ENCODE measurements around the gene ASZ1. TPM values are rescaled to one million over a fixed set of nuclear protein-coding genes. Genes with fewer than 3 reads are reported as not detected.

ASZ1 gene
- total RNA-seq, 1 experiment from 2014 or later, result not detected

GRCh38 chr7:117408831-117409230 lies 18.5 kb downstream of the ASZ1 start:
- in situ Hi-C loops (cut with HindIII; ENCODE audit: low pct_unique_long_range_greater_than_20kb, low sequenced_read_pairs), result no loop called here
- BruUV-seq (replicated peaks), result no TSS peak
- no peak for DNase-seq (ENCODE audit: low read depth, low spot score)
- TF ChIP-seq, protein P1, sequence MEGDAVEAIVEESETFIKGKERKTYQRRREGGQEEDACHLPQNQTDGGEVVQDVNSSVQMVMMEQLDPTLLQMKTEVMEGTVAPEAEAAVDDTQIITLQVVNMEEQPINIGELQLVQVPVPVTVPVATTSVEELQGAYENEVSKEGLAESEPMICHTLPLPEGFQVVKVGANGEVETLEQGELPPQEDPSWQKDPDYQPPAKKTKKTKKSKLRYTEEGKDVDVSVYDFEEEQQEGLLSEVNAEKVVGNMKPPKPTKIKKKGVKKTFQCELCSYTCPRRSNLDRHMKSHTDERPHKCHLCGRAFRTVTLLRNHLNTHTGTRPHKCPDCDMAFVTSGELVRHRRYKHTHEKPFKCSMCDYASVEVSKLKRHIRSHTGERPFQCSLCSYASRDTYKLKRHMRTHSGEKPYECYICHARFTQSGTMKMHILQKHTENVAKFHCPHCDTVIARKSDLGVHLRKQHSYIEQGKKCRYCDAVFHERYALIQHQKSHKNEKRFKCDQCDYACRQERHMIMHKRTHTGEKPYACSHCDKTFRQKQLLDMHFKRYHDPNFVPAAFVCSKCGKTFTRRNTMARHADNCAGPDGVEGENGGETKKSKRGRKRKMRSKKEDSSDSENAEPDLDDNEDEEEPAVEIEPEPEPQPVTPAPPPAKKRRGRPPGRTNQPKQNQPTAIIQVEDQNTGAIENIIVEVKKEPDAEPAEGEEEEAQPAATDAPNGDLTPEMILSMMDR (IDR thresholded peaks at IDR 0.05), result no peak
- no peak for TF ChIP-seq TCF7L2 (IDR thresholded peaks at IDR 0.05; ENCODE audit: low read depth, low read length)
- TF ChIP-seq, protein P2, sequence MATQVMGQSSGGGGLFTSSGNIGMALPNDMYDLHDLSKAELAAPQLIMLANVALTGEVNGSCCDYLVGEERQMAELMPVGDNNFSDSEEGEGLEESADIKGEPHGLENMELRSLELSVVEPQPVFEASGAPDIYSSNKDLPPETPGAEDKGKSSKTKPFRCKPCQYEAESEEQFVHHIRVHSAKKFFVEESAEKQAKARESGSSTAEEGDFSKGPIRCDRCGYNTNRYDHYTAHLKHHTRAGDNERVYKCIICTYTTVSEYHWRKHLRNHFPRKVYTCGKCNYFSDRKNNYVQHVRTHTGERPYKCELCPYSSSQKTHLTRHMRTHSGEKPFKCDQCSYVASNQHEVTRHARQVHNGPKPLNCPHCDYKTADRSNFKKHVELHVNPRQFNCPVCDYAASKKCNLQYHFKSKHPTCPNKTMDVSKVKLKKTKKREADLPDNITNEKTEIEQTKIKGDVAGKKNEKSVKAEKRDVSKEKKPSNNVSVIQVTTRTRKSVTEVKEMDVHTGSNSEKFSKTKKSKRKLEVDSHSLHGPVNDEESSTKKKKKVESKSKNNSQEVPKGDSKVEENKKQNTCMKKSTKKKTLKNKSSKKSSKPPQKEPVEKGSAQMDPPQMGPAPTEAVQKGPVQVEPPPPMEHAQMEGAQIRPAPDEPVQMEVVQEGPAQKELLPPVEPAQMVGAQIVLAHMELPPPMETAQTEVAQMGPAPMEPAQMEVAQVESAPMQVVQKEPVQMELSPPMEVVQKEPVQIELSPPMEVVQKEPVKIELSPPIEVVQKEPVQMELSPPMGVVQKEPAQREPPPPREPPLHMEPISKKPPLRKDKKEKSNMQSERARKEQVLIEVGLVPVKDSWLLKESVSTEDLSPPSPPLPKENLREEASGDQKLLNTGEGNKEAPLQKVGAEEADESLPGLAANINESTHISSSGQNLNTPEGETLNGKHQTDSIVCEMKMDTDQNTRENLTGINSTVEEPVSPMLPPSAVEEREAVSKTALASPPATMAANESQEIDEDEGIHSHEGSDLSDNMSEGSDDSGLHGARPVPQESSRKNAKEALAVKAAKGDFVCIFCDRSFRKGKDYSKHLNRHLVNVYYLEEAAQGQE (IDR thresholded peaks at IDR 0.05; ENCODE audit: insufficient read depth in 1 of 2, low read depth in 2 of 2, low read length in 1 of 2), result no peak
- TF ChIP-seq SIN3A (IDR thresholded peaks at IDR 0.05; ENCODE audit: borderline replicate concordance, insufficient read depth, low read depth, low read length), result no peak
- no peaks in the 10 kb centered on the region for H3K9me3 ChIP-seq (ENCODE audit: control insufficient read depth, insufficient read depth, low read depth, low read length)
- 0 out of 2 replicates have a peak, but pooled peaks cover 2% of the 10 kb centered on the region for H3K27me3 ChIP-seq (ENCODE audit: control insufficient read depth, insufficient read depth, low read length)
- ChIA-PET CTCF (no interaction called here), POLR2A (no interaction called here)
- no peak overlapping the region for H3K4me3 ChIP-seq (ENCODE audit: low read depth in 2 of 2, low read length in 2 of 2)
- H3K36me3 ChIP-seq (ENCODE audit: control insufficient read depth, insufficient read depth, low read length), result no peaks in the 10 kb centered on the region
- intact Hi-C loops (cut with micrococcal nuclease; ENCODE audit: unreplicated experiment), result no loop called here
- H3K27ac ChIP-seq (ENCODE audit: low read length), result no peak overlapping the region
- no peak for ATAC-seq
- H3K4me1 ChIP-seq (ENCODE audit: control insufficient read depth, insufficient read depth, low read length), result no peaks in the 10 kb centered on the region

DNA sequence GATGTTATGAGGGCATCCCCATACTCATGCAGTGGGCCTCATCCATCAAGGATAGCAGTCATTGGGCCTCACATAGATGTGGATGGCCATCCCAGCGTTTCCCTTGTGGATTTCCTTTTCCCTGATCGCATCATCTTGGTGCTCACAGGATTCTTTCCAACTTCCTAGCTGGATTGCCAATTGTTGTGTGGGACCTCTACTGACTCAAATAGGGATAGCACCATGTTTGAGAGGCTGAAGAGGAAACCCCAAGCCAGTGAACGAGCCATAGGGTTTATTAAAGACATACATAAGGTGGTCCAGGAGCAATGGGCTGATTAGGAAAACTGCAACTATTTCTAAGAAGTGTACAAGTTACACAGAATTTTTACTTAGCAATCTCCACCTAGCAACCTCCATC lies 21.8 kb downstream of the ASZ1 start:
- intact Hi-C loops (cut with micrococcal nuclease; ENCODE audit: unreplicated experiment), result no loop called here
- Histone ChIP-seq H3K36me3 (ENCODE audit: control insufficient read depth, insufficient read depth, low read length) (no peaks in the 10 kb centered on the region), H3K9me3 (ENCODE audit: control insufficient read depth, insufficient read depth, low read depth, low read length) (no peaks in the 10 kb centered on the region), H3K27ac (ENCODE audit: low read length) (no peak overlapping the region), H3K4me1 (ENCODE audit: control insufficient read depth, insufficient read depth, low read length) (no peaks in the 10 kb centered on the region), H3K4me3 (ENCODE audit: low read depth in 2 of 2, low read length in 2 of 2) (no peak overlapping the region), H3K27me3 (ENCODE audit: control insufficient read depth, insufficient read depth, low read length) (0 out of 2 replicates have a peak, but pooled peaks cover 2% of the 10 kb centered on the region)
- BruUV-seq (replicated peaks), result no TSS peak
- POLR2A ChIA-PET, result no interaction called here
- in situ Hi-C loops (cut with HindIII; ENCODE audit: low pct_unique_long_range_greater_than_20kb, low sequenced_read_pairs), result no loop called here
- no peak for ATAC-seq
- TF ChIP-seq, protein P2 (IDR thresholded peaks at IDR 0.05; ENCODE audit: insufficient read depth in 1 of 2, low read depth in 2 of 2, low read length in 1 of 2), result no peak
- TF ChIP-seq TCF7L2 (IDR thresholded peaks at IDR 0.05; ENCODE audit: low read depth, low read length) (no peak), SIN3A (IDR thresholded peaks at IDR 0.05; ENCODE audit: borderline replicate concordance, insufficient read depth, low read depth, low read length) (no peak), POLR2AphosphoS5 (IDR thresholded peaks at IDR 0.05; ENCODE audit: low read depth, low read length) (no peak)
- TF ChIP-seq, protein P1 (IDR thresholded peaks at IDR 0.05), result no peak
- DNase-seq (ENCODE audit: low read depth, low spot score), result no peak
- CTCF ChIA-PET, result no interaction called here

All from Panc1 (cell line).